ENCODE measurements around the gene NUTM2B.
"Not testable (repeated sequence)": the region's sequence is repeated elsewhere in the genome, so short reads cannot be mapped to it uniquely, and the experiment has no call there.

Gene NUTM2B, protein sequence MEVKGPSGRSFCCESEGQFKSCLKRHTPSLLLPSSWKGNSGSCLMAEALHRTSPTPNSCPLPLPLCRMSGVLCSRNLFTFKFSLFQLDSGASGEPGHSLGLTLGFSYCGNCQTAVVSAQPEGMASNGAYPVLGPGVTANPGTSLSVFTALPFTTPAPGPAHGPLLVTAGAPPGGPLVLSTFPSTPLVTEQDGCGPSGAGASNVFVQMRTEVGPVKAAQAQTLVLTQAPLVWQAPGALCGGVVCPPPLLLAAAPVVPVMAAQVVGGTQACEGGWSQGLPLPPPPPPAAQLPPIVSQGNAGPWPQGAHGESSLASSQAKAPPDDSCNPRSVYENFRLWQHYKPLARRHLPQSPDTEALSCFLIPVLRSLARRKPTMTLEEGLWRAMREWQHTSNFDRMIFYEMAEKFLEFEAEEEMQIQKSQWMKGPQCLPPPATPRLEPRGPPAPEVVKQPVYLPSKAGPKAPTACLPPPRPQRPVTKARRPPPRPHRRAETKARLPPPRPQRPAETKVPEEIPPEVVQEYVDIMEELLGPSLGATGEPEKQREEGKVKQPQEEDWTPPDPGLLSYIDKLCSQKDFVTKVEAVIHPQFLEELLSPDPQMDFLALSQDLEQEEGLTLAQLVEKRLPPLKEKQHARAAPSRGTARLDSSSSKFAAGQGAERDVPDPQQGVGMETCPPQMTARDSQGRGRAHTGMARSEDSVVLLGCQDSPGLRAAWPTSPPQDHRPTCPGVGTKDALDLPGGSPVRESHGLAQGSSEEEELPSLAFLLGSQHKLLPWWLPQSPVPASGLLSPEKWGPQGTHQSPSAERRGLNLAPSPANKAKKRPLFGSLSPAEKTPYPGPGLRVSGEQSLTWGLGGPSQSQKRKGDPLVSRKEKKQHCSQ

DNA sequence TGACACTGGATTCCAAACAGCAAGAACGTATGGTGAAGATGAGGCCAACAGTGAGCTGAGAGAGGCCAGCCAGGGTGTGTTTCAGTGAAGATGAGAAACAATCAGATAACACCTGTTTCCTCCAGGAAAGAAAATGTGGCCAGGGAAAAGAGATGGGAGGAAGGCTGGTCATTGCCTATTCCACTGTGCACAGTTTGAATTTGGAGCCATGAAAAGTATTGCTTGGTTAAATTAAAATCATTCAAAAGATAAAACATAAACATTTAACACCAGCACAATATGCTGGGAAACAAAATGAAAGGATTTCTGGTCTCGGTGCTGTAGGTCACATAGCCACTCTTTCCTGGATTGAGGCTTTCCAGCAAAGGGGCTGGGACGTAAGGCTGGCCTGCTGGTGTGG lies at the start of gene NUTM2B:
Gene NUTM2B (plus strand): TSS at position 301 of the 400 bp plus-strand sequence. CDS start 383 bp downstream, outside the sequence.
- not testable (repeated sequence) for DNase-seq (ENCODE audit: low spot score)

DNA sequence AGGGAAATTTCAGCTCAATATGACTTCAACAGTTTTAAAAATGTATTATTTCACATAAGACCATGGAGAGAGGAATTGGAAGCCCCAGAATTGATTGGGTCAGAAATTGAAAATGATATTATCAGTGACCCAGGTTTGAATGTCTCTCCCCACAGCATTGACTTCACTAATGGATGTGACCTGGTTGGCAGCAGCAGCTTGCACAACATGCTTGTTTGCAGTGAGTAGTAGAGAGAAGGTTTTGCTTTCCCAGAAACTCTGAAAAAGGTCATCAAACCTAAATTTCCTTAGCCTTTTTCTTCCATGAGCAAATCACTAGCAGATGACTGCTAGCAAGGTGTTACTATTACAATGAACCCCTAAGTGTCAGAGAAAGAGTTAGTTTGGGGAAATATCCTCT lies 39.7 kb upstream of the NUTM2B start:
- DNase-seq (ENCODE audit: low spot score): not testable (repeated sequence)

DNA sequence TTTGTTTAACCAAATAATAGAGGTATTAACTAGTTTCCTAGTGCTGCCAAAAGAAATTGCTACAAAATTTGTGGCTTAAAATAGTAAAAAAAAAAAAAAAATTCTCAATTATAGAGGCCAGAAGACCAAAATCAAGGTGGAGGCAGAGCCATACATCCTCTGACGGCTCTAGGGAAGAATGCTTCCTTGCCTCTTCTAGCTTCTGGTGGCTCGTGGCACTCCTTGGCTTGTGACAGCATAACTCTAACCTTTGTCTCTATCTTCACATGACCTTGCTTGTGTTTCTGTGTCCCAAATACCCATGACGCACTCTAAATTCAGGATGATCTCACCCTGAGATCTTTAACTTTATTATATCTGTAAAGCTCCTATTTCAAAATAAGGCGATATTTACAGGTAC lies 38.3 kb upstream of the NUTM2B start:
- DNase-seq (ENCODE audit: low spot score): not testable (repeated sequence)

DNA sequence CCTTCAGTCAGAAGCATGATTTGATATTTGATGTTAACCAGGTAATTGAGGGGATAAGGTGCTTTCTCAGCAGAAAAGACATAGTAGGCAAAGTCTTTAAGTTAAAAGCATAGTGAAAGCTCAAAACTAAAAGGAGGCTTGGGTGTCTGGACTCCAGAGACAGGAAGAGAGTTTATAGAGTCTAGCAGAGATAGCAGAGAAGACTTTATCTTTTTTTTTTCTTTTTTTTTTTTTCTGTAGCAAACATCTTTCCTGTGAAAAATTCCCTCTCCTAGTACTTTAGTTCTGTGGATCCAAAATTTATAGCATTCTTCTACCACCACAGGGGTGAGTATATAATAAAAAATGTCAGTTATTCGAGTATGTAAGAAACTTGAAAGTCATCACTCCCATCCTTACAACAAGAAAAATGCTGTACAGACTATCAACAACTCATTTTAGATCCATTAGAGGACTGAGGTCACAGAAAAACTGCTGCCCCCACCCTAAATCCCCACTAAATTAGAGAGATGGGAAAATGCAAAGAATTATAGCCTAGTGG lies 33.7 kb upstream of the NUTM2B start:
- not testable (repeated sequence) for DNase-seq (ENCODE audit: low spot score)

DNA sequence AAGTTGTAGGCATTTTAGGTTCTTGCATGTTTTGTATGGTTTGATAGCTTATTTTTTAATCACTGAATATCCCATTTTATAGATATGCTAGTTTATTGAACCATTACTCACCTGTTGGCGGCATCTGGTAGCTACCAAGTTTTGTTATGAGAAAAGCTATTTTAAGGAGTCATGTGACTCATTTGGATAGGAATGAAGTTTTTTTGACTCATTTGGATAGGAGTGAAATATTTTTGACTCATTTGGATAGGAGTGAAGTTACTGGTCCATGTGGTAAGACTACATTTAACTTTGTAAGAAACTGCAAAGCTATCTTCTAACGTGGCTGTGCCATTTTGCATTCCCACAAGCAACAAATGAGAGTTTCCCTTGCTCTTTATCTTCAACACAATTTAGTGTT lies 28.1 kb upstream of the NUTM2B start:
- peak; percentile 0 for DNase-seq (ENCODE audit: low spot score)

DNA sequence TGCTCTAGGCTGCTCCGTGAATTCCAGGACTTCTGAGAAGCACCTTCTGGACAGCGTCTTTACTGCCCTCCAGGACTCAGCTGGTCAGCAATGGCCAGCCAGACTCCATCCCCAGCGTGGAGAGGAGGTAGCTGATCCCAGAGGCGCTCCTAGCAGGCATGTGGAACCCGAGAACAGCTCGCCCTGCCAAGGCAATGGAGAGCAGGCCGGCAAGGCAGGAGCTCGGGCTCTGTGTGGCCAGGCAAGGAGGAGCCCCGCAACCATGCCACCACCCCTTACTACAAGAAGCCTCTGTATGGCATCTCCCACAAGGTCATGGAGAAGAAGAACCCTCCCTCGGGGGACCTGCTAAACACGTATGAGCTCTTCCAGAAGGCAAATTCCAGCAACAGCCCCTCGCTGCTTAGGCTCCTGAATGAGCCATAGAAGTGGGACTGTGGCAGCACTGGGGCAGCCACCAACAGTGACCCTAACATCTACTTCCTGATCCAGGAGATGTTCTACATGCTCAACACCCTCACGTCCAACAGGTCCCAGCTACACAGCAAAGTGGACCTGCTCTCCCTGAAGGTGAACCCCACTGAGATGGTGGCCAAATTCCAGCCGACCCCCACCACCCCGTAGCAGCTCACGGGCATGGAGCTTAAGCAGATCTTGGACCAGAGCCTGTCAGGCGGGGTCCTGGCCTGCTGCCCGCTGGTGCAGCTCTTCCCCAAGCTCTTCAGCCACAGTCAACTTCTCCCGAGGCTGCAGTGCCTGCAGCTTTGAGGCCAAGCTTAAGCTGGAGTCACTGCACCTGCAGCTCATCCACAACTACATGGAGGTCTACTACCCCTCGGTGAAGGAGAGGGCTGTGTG lies 19.8 kb upstream of the NUTM2B start:
- DNase-seq (ENCODE audit: low spot score): peak; percentile 1

DNA sequence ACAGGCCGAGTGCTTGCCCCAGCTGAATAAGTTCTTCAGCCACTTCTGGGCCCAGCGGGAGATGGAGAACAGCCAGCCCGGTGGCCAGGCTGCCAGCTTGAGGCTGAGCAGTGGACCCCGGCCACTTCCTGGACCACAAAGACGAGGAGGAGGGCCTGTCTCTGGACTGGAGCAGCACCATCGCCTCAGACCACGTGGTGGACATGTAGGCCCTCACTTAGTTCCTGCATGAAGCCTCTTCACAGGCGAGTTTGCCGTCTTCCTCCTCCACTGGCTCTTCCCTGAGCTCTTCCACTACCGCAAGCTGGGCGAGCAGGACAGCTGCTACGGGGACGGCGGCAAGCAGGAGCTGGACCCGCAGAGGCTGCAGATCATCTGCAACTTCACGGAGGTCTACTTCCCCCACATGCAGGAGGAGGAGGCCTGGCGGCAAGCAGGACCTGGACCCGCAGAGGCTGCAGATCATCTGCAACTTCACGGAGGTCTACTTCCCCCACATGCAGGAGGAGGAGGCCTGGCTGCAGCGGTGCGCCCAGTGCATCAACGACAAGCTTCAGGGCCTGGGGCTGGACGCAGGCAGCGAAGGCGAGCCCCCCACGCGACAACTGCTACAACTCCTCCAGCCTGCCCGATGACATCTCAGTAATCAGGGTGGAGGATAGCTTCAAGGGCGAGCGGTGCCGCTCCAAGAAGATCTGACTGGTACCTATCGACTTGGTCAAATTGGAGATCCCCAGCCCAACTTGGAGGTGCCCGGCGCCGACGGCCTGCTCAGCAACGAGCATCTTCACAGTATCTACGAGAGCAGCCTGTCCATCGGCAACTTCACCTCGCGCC lies 18.9 kb upstream of the NUTM2B start:
- DNase-seq (ENCODE audit: low spot score): not testable (repeated sequence)

DNA sequence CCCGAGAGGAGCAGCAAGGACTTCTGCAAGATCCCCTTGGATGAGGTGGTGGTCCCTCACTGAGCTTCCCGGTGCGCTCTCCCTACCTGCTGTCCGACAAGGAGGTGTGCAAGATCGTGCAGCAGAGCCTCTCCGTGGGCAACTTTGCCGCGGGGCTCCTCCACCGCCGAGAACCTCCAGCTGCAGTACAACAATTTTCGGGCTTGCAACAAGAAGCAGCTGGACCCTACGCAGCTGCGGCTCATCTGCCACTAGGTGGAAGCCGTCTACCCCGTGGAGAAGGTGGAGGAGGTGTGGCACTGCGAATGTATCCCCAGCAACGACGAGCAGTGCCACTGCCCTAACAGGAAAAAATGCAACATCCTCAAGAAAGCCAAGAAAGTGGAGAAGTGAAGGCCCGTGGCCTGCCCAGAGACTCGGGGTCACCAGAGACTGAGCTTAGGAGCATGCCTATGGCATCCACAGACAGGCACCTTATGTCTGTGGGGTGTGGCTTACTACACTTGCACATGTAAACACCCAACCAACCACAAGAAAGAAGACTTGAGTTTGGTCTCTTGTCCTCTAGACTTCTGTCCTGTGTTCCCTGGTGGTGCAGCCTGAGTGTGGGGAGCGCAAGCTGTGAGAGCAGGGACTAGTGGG lies 17.9 kb upstream of the NUTM2B start:
- DNase-seq (ENCODE audit: low spot score): peak; percentile 2

DNA sequence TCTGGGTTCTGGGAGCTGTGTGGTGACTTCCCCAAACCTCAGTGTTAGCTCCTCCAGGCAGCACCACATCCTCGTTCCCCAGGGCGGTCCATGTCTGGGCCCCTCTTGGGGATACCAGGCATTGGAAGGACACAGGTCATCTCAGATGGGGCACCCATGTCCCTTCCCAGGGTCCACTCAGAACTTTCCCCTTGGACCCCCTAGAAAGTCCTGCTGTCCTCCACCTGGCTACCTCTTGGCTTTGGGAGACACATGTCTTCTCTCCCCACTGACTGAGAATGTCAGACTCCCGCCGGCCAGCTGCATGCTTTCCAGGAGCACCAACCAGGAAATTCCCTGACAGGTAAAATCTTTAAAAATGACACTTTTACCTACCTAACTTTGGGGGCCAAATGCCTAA lies 16.4 kb upstream of the NUTM2B start:
- DNase-seq (ENCODE audit: low spot score): not testable (repeated sequence)

DNA sequence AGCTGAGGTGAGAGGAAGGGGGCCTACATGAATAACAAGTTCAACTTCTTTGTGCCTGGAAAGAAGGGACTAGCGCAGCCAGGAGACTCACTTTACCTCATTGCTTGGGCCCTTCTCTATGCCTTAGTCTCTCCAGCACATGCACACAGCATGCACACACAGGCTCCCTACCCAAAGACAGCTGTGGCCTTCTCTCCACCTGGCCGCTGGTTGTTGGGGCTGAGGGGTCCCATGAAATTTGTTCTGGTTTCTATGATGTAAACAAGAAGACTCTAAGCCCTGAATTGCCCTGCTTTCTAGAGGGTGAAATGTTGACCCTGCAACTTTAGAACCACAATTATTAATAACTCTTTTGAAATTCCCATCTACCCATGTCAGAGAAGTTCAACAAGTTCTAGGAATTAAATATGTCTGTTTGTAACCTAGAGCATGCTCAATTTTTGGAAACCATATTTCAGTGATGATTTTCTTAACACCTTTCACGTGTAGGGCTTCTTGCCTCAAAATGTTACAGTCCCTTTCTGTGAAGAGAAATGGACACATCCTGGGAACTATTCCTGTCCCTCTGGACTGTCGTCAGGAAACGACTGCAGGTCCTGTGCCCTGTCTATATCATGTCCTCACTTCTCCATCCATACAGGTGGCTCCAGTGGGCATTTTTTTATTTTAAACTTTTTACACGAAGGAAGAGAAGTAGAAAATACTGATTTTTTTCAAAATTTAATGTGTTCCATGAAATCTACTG lies 15.4 kb upstream of the NUTM2B start:
- DNase-seq (ENCODE audit: low spot score): not testable (repeated sequence)

DNA sequence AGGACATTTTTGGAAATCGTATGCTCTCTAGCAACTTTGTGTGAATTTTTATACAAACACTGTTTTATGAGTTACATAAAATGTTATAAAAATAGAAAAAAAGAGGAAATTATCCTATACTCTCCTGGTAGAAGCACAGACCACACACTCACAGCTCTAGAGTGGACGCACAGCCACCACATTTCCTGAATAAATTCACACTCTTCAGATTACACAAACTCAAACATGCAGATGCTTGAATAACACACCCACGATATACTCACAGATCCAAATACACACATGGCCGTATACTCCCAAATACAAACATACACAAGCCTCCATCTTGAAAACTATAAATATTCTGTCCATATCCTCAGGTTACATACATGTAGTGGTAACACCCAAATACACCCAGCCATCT lies 14.2 kb upstream of the NUTM2B start:
- DNase-seq (ENCODE audit: low spot score): not testable (repeated sequence)

DNA sequence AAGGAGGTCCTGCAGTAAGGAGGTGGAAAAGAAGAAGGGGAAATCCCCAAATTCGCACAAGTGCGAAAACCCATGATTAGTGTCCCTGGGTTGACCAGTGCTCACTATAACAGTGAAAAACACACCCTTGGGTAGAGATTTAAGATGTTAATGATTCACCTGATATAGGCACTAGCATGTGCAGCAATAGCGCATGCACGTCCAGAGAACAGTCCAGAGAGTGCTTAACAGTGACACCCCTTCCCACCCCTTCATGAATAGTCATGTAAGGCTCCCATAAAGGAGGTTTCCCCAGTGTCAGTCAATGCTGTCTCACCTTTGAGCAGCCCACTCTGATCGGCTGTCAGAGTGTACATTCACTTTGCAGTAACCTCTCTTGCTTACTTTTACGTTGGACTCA lies 6.4 kb upstream of the NUTM2B start:
- DNase-seq (ENCODE audit: low spot score): not testable (repeated sequence)

DNA sequence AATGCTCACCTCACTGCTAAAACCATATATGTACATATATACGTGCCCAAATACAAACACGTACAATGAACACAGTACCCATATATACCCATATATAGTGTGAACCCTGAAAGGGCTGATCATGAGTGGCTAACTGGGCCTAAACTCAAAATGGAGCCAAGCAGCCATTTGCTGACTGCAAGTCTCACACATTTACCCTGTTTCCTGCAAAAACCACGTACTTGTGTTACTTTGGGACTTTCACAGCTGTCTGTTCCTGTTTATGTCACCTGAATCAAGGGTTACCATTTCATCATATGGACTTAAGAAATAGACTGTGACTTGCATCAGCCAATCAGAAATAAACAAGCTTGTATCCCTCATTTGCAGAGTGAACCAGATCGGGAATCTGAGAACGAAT lies 5.9 kb upstream of the NUTM2B start:
- not testable (repeated sequence) for DNase-seq (ENCODE audit: low spot score)

DNA sequence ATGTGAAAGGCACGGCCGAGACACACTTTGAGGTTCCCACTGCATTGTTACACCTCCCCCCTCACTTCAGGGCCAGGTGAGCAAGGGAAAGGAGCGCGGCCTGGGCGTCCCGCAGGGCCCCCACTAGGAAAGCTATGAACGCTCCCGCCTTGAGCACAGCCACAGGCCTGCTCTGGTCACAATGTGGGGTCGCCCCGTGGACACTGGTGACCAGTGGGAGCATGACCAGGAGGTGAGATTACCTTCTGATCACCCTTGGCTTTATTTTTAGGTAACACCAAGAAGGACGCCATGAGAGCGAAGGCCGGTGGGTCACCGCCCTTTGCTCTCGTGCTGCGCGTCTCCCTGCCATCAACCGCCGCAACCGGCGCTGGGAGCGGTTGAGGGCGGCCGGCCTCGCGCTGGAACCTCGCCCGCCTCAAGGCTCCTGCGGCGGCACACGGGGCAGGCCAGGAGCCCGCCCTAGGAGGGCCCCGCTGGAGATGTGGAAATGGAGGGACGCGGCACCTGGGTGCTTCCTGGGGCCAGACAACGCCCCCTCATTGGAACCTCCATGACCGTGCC lies 2.6 kb upstream of the NUTM2B start:
- DNase-seq (ENCODE audit: low spot score): not testable (repeated sequence)

DNA sequence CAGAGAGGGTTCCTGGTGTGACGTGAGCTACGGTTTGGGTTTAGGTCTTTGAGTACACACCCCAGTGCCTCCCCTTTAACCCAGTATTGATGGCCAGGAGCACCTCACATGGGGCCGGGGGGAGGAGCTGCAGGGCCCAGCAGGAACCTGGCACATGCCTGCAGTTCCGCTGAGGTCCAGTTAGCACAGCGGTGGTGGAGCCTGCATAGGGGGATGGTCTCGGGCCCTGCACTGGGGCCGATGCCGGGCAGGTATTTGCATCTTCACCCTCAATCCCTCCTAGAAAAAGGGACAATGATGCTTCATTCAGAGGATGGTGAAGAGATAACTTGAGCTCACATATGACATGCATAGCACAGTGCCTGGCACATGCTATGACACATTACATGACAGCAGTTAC lies 4.0 kb downstream of the NUTM2B start:
- not testable (repeated sequence) for DNase-seq (ENCODE audit: low spot score)

DNA sequence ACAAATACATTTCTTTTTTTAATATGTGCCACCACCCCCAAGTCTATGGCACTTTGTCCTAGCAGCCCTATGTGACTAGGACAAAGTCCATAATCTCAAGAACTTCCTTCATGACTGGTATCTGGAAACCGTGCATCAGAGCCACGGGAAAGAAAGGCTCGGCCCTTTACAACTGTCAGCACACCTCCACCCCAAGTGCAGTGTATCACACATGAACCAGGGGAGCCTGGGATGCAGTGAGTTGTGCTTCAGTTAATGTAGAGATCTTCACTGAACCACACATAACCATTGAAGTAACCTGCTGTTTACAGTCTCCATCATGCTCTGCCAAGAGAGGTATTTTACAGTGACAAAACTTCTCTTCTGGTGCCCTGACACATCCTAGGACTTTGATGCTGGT lies 11.9 kb downstream of the NUTM2B start:
- DNase-seq (ENCODE audit: low spot score): not testable (repeated sequence)

DNA sequence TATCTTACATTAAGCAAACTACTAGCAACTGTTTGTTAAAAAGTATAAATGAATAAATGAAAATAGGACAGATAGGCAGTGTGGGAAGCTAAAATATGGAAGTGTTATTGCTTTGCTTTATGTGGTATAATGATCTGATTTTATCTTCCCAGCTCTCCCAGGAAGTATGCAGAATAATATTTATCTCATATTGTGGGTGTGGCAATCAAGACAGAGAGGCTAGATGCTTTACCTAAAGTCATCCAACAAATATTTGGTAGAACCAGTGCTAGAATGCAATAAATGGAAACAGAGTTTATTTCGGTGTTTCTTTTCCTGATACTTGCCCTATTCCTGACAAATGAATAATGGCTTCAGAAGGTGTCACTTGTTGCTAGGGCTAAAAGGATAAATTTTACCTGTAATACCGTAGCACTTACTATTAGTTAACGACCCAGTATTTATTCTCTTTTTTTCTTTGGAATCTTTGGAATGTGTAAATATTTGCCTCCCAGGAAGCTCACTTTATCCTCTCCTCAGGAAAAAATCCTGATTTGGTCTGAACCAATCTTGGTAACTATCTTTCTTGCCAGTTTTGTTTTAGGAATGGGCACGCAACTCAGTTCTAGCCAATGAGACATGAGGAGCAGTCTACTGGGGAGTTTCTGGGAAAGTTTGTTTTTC lies 14.0 kb downstream of the NUTM2B start:
- not testable (repeated sequence) for DNase-seq (ENCODE audit: low spot score)

DNA sequence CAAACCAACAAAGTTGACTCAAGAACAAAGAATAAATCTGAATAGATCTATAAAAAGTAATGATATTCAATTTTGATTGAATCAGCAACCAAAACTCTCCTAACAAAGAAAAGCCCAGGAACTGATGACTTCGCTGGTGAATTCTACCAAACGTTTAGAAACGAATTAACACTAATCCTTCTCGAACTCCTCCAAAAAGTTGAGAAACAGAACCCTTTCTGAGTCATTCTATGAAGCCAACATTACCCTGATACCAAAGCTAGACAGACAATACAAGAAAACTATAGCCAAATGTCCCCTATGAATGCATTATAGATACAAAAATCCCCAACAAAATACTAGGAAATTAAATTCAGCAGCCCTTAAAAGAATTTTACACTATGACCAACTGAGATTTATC lies 17.0 kb downstream of the NUTM2B start:
- DNase-seq (ENCODE audit: low spot score): not testable (repeated sequence)

DNA sequence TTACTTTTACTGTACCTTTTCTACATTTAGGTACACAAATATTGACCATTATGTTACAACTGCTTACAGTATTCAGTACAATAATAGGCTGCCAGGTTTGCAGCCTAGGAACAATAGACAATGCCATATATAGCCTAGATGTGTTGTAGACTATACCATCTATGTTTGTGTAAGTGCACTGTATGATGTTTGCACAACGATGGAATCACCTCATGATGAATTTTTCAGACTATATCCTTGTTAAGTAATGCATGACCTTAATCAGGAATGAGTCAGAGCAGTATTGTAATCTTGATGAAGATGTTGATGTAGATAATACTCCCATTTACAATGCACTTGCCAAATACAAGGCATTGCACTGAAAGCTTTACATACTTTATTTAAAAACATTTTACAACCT lies 23.6 kb downstream of the NUTM2B start:
- not testable (repeated sequence) for DNase-seq (ENCODE audit: low spot score)

All from AG20443 (cell line).